ENCODE results near the gene CTIF.

The CTIF gene

DNA sequence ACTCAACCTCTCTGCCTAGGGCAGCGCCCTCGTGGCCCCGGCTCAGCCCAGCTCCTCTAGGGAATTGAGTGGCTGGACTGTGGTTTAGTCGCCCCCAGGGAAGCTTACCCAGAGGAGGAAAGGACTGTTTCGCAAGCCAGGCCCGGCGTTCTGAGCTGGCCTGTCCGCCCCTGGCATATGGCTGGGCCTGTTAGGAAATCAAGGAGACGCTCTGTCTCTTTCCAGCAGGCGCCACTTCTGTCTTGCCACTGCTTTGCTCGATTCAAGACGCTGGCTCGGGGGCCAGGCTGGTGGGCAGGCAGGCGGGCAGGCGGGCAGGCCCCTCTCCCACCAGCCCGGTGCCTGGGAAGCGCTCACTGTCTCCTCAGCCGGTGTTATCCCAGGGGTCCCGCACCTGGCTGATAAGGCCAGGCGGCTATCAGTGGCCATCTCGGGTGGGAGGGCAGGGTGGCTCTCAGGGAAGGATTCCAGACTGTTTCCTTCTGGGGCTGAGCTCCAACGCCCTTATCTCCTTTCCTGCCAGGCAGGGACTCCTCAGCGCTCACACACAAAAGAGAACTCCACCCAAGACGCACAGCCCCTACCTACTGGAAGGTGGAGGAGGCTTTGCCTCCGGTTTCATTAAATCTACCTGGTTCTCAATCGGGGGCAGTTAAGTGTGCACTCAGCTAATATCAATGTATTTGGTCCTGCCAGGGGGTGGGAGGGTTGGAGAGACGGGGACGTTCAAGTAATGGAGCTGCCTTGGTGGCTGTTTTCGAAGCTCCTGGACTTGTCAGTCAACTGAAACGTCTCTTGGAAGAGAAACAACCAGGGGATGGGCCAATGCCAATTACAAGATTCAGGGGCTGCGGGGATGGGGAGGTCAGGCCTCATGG, 302.8 kb downstream of the CTIF start:
- DNase-seq: no peak

DNA sequence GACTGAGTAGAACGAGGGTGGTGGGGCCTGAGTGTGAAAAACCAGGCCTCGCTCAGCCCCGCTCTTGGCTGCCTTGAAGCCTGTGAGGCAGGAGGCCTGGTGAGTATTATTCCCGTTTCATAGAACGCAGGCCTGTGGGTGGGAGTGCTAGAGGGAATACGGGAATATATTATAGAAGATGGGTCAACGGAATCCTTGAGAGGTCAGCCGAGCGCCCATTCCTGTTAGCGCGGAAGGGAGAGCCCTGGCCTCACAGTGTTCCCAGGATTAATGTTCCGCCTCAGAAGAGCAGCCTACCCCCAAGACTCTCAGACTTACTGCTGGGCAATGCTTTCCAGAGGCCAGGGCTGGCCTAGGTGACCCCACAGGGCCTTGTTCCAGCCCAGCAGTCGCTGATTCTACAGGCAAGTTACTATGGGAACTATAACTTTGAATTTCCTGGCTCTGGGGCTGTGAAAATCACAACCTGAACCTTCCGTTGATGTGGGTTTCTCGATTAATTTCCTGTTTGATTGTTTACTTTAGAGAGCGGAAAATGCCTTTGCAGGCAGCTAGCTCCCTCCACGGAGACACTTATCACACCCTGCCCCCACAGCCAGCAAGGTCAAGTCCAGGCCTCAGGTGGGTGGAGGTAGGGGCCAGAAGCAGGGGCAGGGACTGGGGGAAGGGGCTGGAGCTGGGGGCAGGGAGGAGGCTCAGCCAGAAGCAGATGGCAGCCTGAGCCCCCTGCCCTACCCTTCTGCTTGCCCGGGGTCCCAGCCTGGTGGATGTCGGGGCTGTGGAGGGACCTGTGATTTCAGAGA, 303.6 kb downstream of the CTIF start:
- no peak for DNase-seq

DNA sequence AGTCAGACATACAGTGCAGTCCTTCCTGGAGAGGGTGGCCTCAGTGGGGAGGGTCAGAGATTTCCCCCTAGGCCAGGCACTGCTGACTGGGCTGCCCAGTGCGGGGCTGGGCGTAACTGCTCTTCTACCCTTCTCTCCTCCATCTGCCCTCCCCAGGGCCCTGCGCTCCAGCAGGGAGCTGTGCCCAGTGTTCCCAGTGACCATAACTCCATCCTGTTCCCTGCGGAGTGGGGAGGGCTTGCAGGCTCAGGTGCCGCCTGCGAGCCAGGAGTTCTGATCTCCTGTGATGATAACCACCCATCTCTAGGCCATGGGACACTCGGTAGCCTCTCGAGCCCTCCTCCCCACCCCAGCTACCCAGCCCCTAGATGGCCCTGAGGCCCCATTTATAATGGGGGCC, 304.3 kb downstream of the CTIF start:
- no peak for DNase-seq

DNA sequence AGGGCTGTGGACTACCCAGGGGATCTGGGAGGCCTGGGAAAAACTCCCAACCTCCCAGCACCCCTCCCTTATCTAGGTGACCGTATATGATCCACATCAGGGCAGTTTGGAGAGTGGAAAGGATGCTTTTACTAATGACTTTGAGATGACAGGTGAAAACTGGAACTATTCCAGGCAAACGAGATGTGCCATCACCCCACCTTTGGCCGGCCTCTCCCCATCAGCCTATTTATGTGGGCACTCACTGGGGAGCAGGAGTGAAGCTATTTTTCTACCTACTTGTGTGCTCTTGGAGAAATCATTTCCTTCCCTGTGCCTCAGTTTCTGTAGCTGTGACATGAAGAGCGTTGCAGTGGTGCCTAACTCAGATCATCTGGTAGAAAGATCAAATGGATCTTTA, 304.8 kb downstream of the CTIF start:
- DNase-seq: no peak

- no peak for DNase-seq
Measured at GRCh38 chr18:48844271-48844670, 305.4 kb downstream of the CTIF start.

DNA sequence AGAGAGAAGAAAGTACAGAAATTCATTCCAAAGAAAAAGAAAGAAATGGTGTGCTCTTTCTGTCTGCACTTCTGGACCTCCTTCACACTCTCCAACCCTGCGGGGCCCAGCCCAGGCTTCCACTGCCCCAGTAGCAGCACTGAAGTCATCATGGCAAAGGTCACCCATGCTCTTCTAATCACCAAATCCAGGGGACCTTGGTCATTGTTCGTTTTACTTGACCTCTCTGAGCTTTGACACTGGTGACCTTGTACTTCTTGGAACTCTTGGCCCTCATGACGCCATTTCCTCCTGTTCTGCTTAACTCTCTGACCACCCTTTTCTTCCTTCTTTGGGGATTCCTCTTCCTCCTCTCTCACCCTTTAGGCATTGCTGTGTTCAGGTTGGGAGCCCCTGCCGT, 306.3 kb downstream of the CTIF start:
- no peak for DNase-seq

DNA sequence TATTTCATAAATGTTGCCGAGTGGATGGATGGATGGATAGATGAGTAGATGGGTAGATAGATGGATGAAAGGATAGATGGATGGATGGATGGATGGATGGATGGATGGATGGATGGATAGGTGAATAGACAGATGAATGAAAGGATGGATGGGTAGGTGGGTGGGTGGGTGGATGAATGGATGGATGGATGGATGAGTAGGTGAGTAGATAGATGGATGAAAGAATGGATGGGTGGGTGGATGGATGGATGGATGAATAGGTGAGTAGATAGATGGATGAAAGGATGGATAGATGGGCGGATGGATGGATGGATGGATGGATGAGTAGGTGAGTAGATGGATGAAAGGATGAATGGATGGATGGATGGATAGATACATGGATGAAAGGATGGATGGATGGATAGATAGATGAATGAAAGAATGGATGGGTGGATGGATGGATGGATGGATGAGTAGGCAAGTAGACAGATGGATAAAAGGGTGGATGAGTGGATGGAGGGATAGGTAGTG, 307.6 kb downstream of the CTIF start:
- no peak for DNase-seq

DNA sequence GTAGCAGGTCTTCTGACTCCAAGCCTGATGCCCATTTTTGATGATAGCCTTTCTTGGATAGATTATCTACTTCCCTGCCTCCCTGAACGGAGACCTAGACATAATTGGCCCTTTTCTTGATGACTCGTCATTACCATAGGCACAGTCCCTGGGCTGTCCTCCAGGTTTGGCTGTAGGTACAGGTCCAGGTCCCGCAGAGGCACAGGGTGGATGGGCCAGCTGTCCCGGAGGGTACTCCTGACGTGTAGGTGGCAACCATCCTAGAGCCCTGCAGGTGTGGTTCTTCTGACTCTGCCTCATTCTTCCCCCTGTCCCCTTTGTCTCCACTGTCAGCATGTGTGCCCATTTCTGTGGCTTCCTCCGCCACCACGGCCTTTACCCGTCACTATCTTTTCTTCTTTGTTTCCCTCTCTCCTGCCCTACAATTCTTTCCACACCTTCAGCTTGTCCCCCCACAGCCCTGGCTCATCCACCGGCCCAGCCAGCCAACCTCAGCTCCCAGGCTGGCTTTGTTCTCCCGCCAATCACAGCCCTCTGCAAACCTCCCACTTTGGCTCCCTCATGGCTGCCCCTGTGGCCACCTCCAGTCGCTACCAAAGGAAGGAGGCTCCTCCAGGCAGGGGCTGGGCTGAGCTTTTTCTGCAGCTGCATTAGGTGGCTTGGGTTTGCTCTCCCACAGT, 309.1 kb downstream of the CTIF start:
- no peak for DNase-seq

GRCh38 chr18:48848641-48849143, 309.9 kb downstream of the CTIF start:
- no peak for DNase-seq

DNA sequence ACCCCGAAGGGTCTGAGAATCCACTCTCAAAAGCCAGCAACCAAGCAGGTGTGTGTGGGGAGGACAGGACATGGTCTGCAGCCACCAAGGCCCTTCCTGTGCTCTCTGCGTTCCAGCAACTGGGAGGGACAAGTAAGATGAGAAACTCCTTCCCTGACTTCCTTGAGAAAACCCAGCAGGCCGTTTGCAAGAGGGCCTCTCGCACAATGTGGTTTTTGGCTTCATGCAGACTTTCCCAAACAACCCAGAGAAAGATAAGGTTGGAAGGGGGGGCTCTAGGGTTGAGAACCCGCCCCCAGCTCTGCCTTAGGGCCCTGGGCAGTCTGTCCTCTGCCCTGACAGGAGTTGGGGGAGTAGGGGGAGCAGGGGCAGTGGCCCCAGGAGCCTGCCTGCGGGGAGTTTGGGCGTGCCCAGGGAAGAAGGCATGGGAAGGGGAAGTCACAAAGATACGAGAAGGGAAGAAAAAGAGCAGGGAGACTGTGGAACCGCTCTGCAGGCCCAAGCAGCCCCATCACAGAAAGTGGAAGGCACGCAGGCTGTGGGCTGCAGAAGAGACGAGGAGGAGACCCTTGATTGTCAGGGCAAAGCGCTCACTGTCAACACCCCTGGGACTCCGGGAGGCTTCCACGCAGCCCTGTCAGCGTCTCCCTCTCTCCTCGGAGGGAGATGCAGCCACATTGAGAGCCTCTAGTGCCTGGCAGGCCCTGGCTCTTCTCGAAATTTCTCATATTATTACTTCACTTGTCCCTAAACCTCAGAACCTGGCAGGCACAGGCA, 312.2 kb downstream of the CTIF start:
- no peak for DNase-seq

DNA sequence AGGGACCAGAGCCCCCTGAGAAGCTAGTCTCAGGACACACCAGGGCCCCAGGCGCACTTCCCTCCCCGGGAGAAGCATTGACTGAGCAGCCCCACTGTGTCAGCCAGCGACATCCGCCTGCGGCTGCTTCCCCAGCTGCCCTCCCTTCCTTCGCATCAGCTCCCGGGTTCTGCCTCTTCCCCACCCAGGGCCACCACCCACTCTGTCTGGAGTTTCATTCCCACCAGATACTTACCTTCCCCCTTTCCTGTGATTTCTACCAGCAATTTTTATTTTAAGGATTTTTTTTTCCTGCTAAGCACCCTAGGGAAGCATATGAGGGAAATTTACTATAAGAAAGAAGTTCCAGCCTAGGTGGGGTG, 312.7 kb downstream of the CTIF start:
- no peak for DNase-seq

DNA sequence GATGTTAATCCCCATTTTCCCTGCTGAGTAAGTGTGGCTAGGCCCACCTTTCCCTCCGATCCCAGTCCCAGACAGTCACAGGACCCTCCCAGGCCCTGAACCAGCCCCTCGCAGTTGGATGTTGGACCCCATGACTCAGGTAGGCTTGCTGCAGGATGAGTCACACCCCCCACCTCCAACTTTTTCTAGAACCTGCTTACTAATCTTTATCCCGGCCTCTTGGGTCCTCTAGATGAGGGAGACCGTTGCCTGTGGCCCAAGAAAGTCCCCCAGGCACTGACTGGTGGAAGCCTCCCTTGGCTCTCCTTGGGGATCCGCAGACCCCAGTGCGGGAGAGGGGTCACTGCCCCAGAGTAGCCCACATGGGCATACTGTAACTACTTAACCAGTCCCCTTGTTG, 313.5 kb downstream of the CTIF start:
- no peak for DNase-seq

DNA sequence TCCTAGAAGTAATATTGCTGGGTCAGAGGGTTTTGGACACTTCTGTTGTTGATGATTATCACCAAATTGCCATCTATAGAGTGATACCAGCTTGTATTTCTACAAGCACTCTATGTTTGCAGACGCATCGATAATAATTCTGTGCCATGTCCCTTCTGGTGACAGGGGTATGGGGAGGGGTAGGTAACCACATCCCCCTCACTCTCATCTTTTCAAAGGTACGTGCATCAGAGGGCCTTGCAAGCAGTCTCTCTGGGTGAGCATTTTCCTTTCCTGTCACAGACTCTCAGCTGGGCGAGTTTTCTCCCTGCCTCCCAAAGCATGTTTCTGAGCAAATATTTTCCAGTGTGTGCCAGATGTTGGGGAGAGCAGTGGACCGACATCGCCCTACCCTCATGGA, 314.0 kb downstream of the CTIF start:
- DNase-seq: no peak

GRCh38 chr18:48853588-48853987, 314.8 kb downstream of the CTIF start:
- no peak for DNase-seq

- no peak for DNase-seq
Measured at GRCh38 chr18:48854780-48855179, 315.9 kb downstream of the CTIF start.

DNA sequence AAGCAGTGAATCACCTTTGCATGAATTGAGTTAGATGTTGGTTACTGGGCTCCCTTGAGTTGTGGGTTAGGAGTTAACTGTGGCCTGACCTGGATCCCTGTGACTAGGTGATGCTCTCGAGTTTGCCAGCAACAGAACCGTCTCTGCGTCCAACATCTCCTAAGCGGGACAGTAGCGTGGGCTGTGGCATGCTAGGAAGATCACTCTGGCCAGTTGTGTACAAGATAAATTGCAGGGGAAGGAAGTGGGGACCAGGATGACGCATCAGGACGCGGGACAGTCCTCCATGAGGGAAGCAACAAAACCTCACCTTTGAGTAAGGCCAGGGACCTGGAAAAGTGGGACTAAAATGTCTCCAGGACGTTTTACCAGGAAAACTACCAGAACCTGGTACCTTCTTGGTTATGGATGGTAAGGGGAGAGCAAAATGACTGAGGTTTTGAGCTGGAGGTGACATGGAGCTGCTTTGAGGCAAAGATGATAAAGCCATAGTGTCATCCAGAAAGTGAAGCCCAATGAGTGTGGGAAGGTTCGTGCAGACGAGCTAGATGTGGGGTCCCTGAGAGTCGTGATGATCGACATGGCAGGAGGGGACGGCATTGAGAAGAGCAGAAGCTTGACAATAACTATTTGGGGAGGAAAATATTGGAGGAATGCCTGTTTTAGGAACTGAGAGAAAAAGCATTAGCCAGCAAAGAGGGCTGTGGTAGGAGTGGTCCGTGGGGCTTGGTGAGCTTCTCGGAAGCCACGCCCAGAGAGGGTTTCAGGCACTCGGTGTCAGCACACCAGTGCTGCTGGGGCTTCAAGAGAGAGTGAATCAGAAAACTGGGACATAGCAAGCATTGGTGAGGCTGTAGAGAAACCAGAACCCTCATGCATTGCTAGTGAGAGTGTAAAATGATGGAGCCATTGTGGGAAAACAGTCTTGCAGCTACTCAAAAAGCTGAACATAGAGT, 316.9 kb downstream of the CTIF start:
- DNase-seq: no peak

GRCh38 chr18:48857023-48857694, 318.3 kb downstream of the CTIF start:
- DNase-seq: no peak

GRCh38 chr18:48858676-48859075, 319.8 kb downstream of the CTIF start:
- no peak for DNase-seq

DNA sequence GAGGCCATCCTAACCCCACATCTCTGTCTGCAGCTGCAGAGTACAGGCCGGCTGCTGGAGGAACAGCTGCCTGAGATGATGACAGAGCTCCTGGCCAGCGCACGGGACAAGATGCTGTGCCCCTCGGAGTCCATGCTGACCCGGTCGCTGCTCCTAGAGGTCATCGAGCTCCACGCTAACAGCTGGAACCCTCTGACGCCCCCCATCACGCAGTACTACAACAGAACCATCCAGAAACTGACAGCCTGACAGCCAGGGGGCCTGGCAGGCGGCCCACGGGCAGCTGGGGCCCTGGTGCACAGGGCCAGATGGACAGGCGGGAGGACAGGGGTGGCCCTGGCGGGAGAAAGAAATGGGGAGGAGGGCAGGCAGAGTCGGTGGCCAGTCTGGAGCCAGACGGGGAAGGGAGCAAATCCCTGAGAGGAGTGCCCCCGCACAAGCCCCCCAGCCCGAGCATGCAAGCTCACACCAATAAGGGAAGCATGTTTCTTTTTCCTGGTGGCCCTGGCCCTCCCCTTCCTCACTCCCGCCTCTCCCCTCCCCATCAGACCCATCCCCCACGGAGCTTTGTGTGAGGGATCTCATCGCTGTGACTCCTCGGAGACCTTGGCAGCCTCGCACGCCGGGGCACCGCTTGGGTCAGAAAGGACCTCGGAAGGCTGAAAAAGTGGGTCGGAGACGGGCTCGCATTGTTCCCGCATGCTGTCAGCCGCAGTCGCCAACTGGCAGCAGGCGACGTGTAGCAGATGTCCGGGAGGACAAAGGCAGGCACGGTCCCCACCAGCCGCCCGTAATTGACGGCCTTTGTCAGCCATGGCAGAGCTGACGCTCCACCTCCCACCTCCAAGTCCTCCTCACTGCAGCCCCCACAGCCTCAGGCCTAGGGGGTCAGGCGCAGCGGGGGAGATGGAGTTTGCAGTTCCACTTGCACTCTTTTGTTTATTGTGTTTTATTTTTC, 320.8 kb downstream of the CTIF start:
- DNase-seq: no peak

Measured in activated CD4-positive, CD25-positive, alpha-beta regulatory T cell treated with anti-CD3 and anti-CD28 coated beads, Interleukin-2, amount 50 U/mL, for 72 hours (primary cell).